Measurements from ENCODE around the gene GRK4. TPM values are rescaled to one million over a fixed set of nuclear protein-coding genes. Genes with fewer than 3 reads are reported as not detected.

Gene GRK4
- total RNA-seq, 1 experiment from 2014 or later = 3.8 TPM

DNA sequence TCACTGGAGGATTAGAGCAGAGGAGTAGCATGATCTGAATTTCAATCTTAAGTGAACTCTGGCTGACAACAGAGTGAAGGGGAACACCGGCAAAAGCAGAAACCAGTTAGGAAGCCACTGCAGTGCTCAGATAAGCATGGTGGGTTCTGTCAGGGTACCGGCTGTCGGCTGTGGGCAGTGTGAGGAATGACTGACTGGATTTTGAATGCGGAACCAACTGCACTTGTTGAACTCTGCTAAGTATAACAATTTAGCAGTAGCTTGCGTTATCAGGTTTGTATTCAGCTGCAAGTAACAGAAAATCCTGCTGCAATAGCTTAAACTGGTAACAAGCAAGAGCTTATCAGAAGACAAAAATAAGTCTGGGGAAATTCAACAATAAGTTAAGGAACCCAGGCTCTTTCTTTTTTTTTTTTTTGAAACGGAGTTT, 116.3 kb downstream of the GRK4 start:
- H3K79me2 ChIP-seq (ENCODE audit: low read length) = peaks cover 97% of the 10 kb centered on the region
- H3K4me1 ChIP-seq (ENCODE audit: low read length) = peaks cover 32% of the 10 kb centered on the region
- H3K27ac ChIP-seq (ENCODE audit: low read length) = no peak overlapping the region
- no peak for DNase-seq
- H3K4me3 ChIP-seq (ENCODE audit: low read length) = no peak overlapping the region
- no peaks in the 10 kb centered on the region for H3K27me3 ChIP-seq (ENCODE audit: low read length)
- no peaks in the 10 kb centered on the region for H3K9me2 ChIP-seq (replicated peaks; ENCODE audit: insufficient read depth, low read length)
- H3K4me2 ChIP-seq (ENCODE audit: low read depth, low read length, poor library complexity, severe bottlenecking) = no peak overlapping the region
- H3K36me3 ChIP-seq (ENCODE audit: insufficient read depth, low read length) = no peaks in the 10 kb centered on the region
- H4K20me1 ChIP-seq (ENCODE audit: insufficient read depth, low read depth, low read length) = peaks cover 11% of the 10 kb centered on the region; the same call in 1 of the 2 replicates
- H3K9me3 ChIP-seq (ENCODE audit: low read length) = no peaks in the 10 kb centered on the region
- H3K9ac ChIP-seq (ENCODE audit: low read length) = no peak overlapping the region
- no peak overlapping the region for H2AFZ ChIP-seq (ENCODE audit: low read length)

GRCh38 chr4:3082925-3083515, 119.6 kb downstream of the GRK4 start:
- Histone ChIP-seq H3K27me3 (ENCODE audit: low read length) (no peaks in the 10 kb centered on the region), H3K4me1 (ENCODE audit: low read length) (peaks cover 10% of the 10 kb centered on the region), H3K9me2 (replicated peaks; ENCODE audit: insufficient read depth, low read length) (no peaks in the 10 kb centered on the region), H3K4me3 (ENCODE audit: low read length) (no peak overlapping the region), H3K9me3 (ENCODE audit: low read length) (no peaks in the 10 kb centered on the region), H3K4me2 (ENCODE audit: low read depth, low read length, poor library complexity, severe bottlenecking) (no peak overlapping the region), H3K79me2 (ENCODE audit: low read length) (peaks cover 95% of the 10 kb centered on the region), H3K36me3 (ENCODE audit: insufficient read depth, low read length) (peaks cover 12% of the 10 kb centered on the region), H3K9ac (ENCODE audit: low read length) (no peak overlapping the region), H2AFZ (ENCODE audit: low read length) (no peak overlapping the region), H4K20me1 (ENCODE audit: insufficient read depth, low read depth, low read length) (no peaks in the 10 kb centered on the region), H3K27ac (ENCODE audit: low read length) (no peak overlapping the region)
- no peak for DNase-seq

DNA sequence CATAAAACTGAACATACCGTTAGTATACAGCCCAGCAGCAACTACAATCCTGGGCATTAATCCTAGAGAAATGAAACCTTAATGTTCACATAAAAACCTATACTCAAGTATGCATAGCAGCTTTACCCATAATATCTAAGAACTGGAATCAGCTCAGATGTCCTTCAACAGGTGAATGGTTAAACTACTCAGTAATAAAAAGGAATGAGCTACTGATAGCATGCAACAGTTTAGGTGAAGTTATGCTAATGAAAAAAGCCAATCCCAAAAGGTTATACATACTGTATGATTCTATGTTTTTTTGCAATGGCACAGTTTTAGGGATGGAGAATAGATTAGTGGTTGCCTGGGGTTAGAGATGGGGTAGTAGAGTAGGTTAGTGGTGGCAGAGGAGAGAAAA, 120.4 kb downstream of the GRK4 start:
- no peak overlapping the region for H3K4me3 ChIP-seq (ENCODE audit: low read length)
- peaks cover 16% of the 10 kb centered on the region for H3K36me3 ChIP-seq (ENCODE audit: insufficient read depth, low read length)
- H3K4me2 ChIP-seq (ENCODE audit: low read depth, low read length, poor library complexity, severe bottlenecking) = no peak overlapping the region
- no peaks in the 10 kb centered on the region for H4K20me1 ChIP-seq (ENCODE audit: insufficient read depth, low read depth, low read length)
- H3K79me2 ChIP-seq (ENCODE audit: low read length) = peaks cover 93% of the 10 kb centered on the region
- no peak overlapping the region for H2AFZ ChIP-seq (ENCODE audit: low read length)
- no peaks in the 10 kb centered on the region for H3K9me2 ChIP-seq (replicated peaks; ENCODE audit: insufficient read depth, low read length)
- no peak overlapping the region for H3K27ac ChIP-seq (ENCODE audit: low read length)
- H3K9me3 ChIP-seq (ENCODE audit: low read length) = no peaks in the 10 kb centered on the region
- H3K9ac ChIP-seq (ENCODE audit: low read length) = no peak overlapping the region
- 0 out of 2 replicates have a peak, but pooled peaks cover 4% of the 10 kb centered on the region for H3K4me1 ChIP-seq (ENCODE audit: low read length)
- no peak for DNase-seq
- H3K27me3 ChIP-seq (ENCODE audit: low read length) = no peaks in the 10 kb centered on the region

- Histone ChIP-seq H3K27ac (ENCODE audit: low read length) (no peak overlapping the region), H3K9me3 (ENCODE audit: low read length) (no peaks in the 10 kb centered on the region), H3K9ac (ENCODE audit: low read length) (no peak overlapping the region), H3K4me3 (ENCODE audit: low read length) (no peak overlapping the region), H3K9me2 (replicated peaks; ENCODE audit: insufficient read depth, low read length) (no peaks in the 10 kb centered on the region), H3K27me3 (ENCODE audit: low read length) (no peaks in the 10 kb centered on the region), H3K79me2 (ENCODE audit: low read length) (peaks cover 93% of the 10 kb centered on the region), H4K20me1 (ENCODE audit: insufficient read depth, low read depth, low read length) (no peaks in the 10 kb centered on the region), H3K4me2 (ENCODE audit: low read depth, low read length, poor library complexity, severe bottlenecking) (no peak overlapping the region), H3K4me1 (ENCODE audit: low read length) (no peaks in the 10 kb centered on the region), H3K36me3 (ENCODE audit: insufficient read depth, low read length) (peaks cover 33% of the 10 kb centered on the region), H2AFZ (ENCODE audit: low read length) (no peak overlapping the region)
- no peak for DNase-seq
Observed at GRCh38 chr4:3085948-3086670, 122.7 kb downstream of the GRK4 start.

GRCh38 chr4:3087115-3087797, 123.9 kb downstream of the GRK4 start:
- H3K36me3 ChIP-seq (ENCODE audit: insufficient read depth, low read length) = peaks cover 37% of the 10 kb centered on the region
- H4K20me1 ChIP-seq (ENCODE audit: insufficient read depth, low read depth, low read length) = no peaks in the 10 kb centered on the region
- H3K9ac ChIP-seq (ENCODE audit: low read length) = no peak overlapping the region
- H3K4me3 ChIP-seq (ENCODE audit: low read length) = no peak overlapping the region
- no peaks in the 10 kb centered on the region for H3K27me3 ChIP-seq (ENCODE audit: low read length)
- no peak overlapping the region for H2AFZ ChIP-seq (ENCODE audit: low read length)
- H3K9me2 ChIP-seq (replicated peaks; ENCODE audit: insufficient read depth, low read length) = no peaks in the 10 kb centered on the region
- H3K4me2 ChIP-seq (ENCODE audit: low read depth, low read length, poor library complexity, severe bottlenecking) = no peak overlapping the region
- H3K9me3 ChIP-seq (ENCODE audit: low read length) = no peaks in the 10 kb centered on the region
- no peak for DNase-seq
- no peak overlapping the region for H3K27ac ChIP-seq (ENCODE audit: low read length)
- no peaks in the 10 kb centered on the region for H3K4me1 ChIP-seq (ENCODE audit: low read length)
- peaks cover 88% of the 10 kb centered on the region for H3K79me2 ChIP-seq (ENCODE audit: low read length)

Small RNA genes within 50 kb of the gene (small RNA-seq; reads per million reads assigned to genes)
- gene RF02134 (not detected), gene RF02135 (not detected), gene RNU6-204P (0.28 reads per million)

Other genes with a start within 250 kb of the GRK4 start
- 30.6 and 92.0 TPM in 2 replicates for gene TNIP2, start 207.2 kb upstream of the GRK4 start, total RNA-seq (2014; rRNA removed; shearing (Covaris generic); ENCODE audit: low replicate concordance)
- 17.2 and 29.9 TPM in 2 replicates for gene SH3BP2, start 170.5 kb upstream of the GRK4 start, total RNA-seq (2014; rRNA removed; shearing (Covaris generic); ENCODE audit: low replicate concordance)
- gene ADD1, start 119.7 kb upstream of the GRK4 start, total RNA-seq (2014; rRNA removed; shearing (Covaris generic); ENCODE audit: low replicate concordance) = 62.9 and 69.7 TPM in 2 replicates
- gene NOP14, start 165 bp upstream of the GRK4 start, total RNA-seq (2014; rRNA removed; shearing (Covaris generic); ENCODE audit: low replicate concordance) = 19.2 and 27.6 TPM in 2 replicates
- gene HTT-AS, start 111.0 kb downstream of the GRK4 start, total RNA-seq (2014; rRNA removed; shearing (Covaris generic); ENCODE audit: low replicate concordance) = not detected in 2 replicates
- 24.8 and 48.7 TPM in 2 replicates for gene HTT, start 111.1 kb downstream of the GRK4 start, total RNA-seq (2014; rRNA removed; shearing (Covaris generic); ENCODE audit: low replicate concordance)